BLaER1 treated with 17β-estradiol and CSF1 and Interleukin-3, amounts not matched to agents 10 nM and 100 nM (cell line): Measurements from ENCODE around the gene TRO.

Source experiments
- H3K27ac ChIP-seq, 11 experiments: shearing (Covaris generic); formaldehyde crosslinking; 2 replicates each; pipeline ENCODE4 v1.8.1; 2022
- H3K27me3 ChIP-seq, 11 experiments: shearing (Covaris generic); formaldehyde crosslinking; 2 replicates each; pipeline ENCODE4 v1.8.1; 2022
- H3K36me3 ChIP-seq, 11 experiments: shearing (Covaris generic); formaldehyde crosslinking; 2 replicates each; pipeline ENCODE4 v1.8.1; 2022
- H3K4me1 ChIP-seq, 10 experiments: shearing (Covaris generic); formaldehyde crosslinking; 2 replicates each; pipeline ENCODE4 v1.8.1; 2022
- H3K4me2 ChIP-seq, 11 experiments: shearing (Covaris generic); formaldehyde crosslinking; 2 replicates each; pipeline ENCODE4 v1.8.1; 2022
- H3K4me3 ChIP-seq, 10 experiments: shearing (Covaris generic); formaldehyde crosslinking; 2 replicates each; pipeline ENCODE4 v1.8.1; 2022
- H3K9ac ChIP-seq, 11 experiments: shearing (Covaris generic); formaldehyde crosslinking; 2 replicates each; pipeline ENCODE4 v1.8.1; 2022
- H3K9me3 ChIP-seq, 11 experiments: shearing (Covaris generic); formaldehyde crosslinking; replicated peaks in 1 of 11; 2 replicates each; pipeline ENCODE4 v1.8.1; 2022
- H4K20me1 ChIP-seq, 11 experiments: shearing (Covaris generic); formaldehyde crosslinking; 2 replicates each; pipeline ENCODE4 v1.8.1; 2022
- Cebpa-rat ChIP-seq, 11 experiments: shearing (Covaris generic); IDR thresholded peaks; 2 replicates each; pipeline ENCODE4 v1.8.1; 2022

TRO gene

DNA sequence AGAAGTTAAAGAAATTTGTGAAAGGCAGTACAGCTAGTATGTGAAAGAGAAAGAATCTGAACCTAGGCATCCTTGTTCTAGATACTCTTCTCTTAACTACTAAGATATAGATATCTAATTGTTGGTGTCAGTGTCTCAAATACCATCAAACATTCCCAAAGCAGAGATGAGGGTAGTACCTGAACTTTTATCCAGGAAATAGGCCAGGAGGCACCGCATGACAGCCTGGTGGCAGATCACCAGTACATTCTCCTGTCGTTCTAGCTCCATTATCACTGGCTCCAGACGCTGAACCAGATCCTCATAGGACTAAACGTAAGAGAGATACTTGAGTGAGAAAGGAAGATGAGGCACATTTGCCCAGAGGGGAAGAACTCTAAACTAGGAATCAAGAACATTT is 16.8 kb downstream of the TRO start:
- no peaks in the 10 kb centered on the region for H4K20me1 ChIP-seq
- no peak overlapping the region for H3K27ac ChIP-seq
- no peak overlapping the region for H3K4me3 ChIP-seq
- H3K4me1 ChIP-seq = no peaks in the 10 kb centered on the region
- no peak overlapping the region for H3K9ac ChIP-seq
- no peak for TF ChIP-seq Cebpa-rat (IDR thresholded peaks at IDR 0.05)
- peaks cover 47 to 68% (median 57%) of the 10 kb centered on the region in 11 experiments for H3K27me3 ChIP-seq
- H3K36me3 ChIP-seq = no peaks in the 10 kb centered on the region
- H3K4me2 ChIP-seq = no peak overlapping the region
- H3K9me3 ChIP-seq = no peaks in the 10 kb centered on the region; a peak in 1 of 22 replicates

DNA sequence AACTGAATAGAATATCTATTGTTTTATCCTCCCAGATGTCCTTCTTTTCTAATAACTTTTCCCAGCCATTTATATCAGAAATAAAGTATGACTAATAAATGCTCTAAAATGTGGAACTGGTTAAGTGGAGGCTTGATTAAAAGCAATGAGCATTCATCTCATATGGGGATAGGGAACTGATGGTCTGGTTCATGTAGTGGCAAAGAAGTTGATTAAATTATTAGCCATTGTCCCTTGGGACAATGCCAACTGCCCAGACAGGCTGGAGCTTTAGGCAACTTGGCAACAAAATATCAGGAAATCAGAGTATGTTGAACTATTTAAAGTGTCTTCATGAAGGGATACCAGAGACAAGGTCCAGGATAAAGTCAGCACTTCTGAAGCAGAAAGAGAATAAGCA is 24.2 kb downstream of the TRO start:
- no peaks in the 10 kb centered on the region for H3K4me1 ChIP-seq
- H3K27me3 ChIP-seq = peaks cover 50 to 77% (median 63%) of the 10 kb centered on the region in 11 experiments
- H3K4me3 ChIP-seq = no peak overlapping the region
- H3K9ac ChIP-seq = no peak overlapping the region
- no peak overlapping the region for H3K27ac ChIP-seq
- no peaks in the 10 kb centered on the region for H3K36me3 ChIP-seq
- H3K9me3 ChIP-seq = no peaks in the 10 kb centered on the region; a peak in 1 of 22 replicates
- H3K4me2 ChIP-seq = no peak overlapping the region
- no peaks in the 10 kb centered on the region; a peak in 1 of 22 replicates for H4K20me1 ChIP-seq
- TF ChIP-seq Cebpa-rat (IDR thresholded peaks at IDR 0.05) = no peak

DNA sequence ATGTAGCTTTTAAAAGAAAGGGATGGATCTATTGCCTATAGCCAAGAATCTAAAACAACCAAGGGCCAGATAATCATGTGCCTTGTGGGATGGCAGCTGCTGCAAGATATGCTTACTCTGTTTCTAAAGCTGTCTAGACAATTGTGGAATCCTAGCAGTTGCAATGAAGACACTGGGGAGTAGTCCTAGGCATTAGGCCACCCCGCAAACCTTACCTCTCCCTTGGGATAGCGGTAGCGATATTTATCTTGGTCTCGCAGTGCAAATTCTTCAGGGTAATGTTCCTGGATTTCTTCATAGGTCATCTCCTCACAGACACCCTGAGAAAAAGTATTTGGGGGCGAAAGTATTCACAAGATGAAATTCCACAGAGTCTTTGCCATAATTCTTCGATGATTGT is 24.6 kb downstream of the TRO start:
- H3K4me3 ChIP-seq = no peak overlapping the region
- no peaks in the 10 kb centered on the region for H3K36me3 ChIP-seq
- no peaks in the 10 kb centered on the region; a peak in 1 of 22 replicates for H3K9me3 ChIP-seq
- no peak overlapping the region for H3K9ac ChIP-seq
- peaks cover 54 to 81% (median 68%) of the 10 kb centered on the region in 11 experiments for H3K27me3 ChIP-seq
- TF ChIP-seq Cebpa-rat (IDR thresholded peaks at IDR 0.05) = no peak
- no peak overlapping the region for H3K4me2 ChIP-seq
- H3K4me1 ChIP-seq = no peaks in the 10 kb centered on the region
- no peak overlapping the region for H3K27ac ChIP-seq
- peaks cover 0 to under 1% (median 0%) of the 10 kb centered on the region in 11 experiments; a peak in 2 of 22 replicates for H4K20me1 ChIP-seq

DNA sequence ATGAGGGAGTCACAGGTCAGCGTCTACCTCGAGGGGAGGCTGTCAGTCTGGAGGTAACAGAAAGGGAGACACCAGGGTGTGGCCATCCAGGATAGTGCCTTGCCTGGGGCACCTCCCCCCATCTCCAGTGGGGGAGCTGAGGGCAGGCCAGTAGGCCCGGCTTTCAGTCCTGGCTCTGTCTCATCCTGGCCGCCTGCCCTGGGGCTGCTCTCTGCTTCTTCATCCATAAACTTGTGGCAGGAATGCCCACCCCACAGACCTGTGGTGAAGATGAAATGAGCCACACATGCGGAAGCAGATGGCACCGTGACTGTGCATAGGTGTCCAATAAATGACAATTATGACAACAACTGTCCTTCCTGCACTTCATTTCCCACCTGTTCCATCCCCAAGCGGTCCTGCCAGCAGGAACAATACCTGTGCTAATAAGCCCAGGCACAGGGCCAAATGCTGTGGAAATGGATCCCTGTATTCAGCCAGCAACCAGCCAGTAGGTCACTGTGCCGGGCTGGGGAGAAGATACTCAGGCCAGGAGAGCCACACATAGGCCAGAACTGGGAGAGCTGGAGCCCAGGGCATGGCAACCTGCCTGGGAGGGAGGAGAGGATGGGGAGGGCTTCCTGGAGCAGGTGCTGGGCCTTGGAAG is 30.2 kb downstream of the TRO start:
- Histone ChIP-seq H3K27ac (no peak overlapping the region), H3K9me3 (no peaks in the 10 kb centered on the region; a peak in 1 of 22 replicates), H3K4me2 (no peak overlapping the region), H3K4me1 (no peaks in the 10 kb centered on the region), H3K27me3 (peaks cover 87 to 100% (median 97%) of the 10 kb centered on the region in 11 experiments), H3K36me3 (no peaks in the 10 kb centered on the region), H3K4me3 (no peak overlapping the region), H4K20me1 (peaks cover 0 to 5% (median 0%) of the 10 kb centered on the region in 11 experiments; a peak in 5 of 22 replicates), H3K9ac (no peak overlapping the region)
- no peak for TF ChIP-seq Cebpa-rat (IDR thresholded peaks at IDR 0.05)

DNA sequence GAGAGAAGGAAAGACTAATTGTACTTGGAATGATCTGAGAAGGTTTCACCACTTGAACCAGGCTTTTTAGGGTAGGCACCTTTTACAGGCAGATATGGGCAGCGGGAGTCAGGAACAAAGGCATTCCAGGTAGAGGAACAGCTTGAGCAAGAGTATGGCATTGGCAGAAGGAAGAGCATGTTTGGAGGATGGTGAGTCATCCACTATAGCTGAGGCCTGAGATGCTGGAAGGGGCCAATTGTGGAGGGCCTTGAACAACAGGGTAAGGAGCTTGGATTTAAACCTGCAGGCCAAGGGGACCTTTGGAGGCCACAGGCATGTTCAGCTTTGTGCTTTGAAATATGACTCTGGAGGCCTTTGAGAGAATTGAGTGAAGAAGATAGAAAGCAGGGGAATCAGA is 41.1 kb downstream of the TRO start:
- Histone ChIP-seq H3K4me2 (no peak overlapping the region), H3K27ac (no peak overlapping the region), H3K4me3 (no peak overlapping the region), H3K9ac (no peak overlapping the region), H4K20me1 (no peaks in the 10 kb centered on the region), H3K27me3 (peaks cover 84 to 96% (median 94%) of the 10 kb centered on the region in 11 experiments), H3K36me3 (no peaks in the 10 kb centered on the region), H3K9me3 (no peaks in the 10 kb centered on the region; a peak in 1 of 22 replicates), H3K4me1 (no peaks in the 10 kb centered on the region)
- TF ChIP-seq Cebpa-rat (IDR thresholded peaks at IDR 0.05) = no peak

DNA sequence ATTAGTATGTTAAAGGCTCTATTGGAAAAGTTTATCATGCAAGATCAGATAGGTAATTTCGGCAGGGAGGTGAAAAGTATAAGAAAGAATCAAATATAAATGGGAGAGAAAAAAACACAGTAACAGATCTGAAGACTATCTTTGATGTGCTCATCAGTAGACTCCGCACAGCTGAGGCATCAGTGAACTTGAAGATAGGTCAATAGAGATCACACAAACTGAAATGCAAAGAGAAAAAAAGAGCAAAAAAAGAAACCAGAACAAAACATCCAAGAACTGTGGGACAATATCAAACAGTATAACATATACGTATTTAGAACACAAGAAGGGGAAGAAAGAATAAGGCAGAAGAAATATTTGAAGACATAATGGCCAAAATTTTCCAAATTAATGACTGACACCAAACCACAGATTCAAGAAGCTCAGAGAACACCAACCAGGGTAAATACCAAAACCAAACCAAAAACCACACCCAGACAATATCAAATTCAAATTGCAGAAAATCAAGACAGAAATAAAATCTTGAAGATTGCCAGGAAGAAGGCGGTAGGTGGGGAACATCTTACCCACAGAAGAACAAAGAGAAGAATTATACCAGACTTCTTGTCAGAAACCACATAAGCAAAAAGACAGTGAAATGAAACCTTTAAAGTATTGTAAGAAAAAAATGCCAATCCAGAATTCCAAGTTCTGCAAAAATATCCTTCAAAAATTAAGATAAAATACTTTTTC is 44.3 kb downstream of the TRO start:
- Histone ChIP-seq H3K9me3 (peaks cover 5 to 16% (median 11%) of the 10 kb centered on the region in 11 experiments; a peak in 14 of 22 replicates), H3K9ac (no peak overlapping the region), H3K4me2 (no peak overlapping the region), H3K27ac (no peak overlapping the region), H4K20me1 (no peaks in the 10 kb centered on the region), H3K36me3 (no peaks in the 10 kb centered on the region), H3K4me3 (no peak overlapping the region), H3K27me3 (peaks cover 54 to 69% (median 64%) of the 10 kb centered on the region in 11 experiments), H3K4me1 (no peaks in the 10 kb centered on the region)
- TF ChIP-seq Cebpa-rat (IDR thresholded peaks at IDR 0.05) = no peak

DNA sequence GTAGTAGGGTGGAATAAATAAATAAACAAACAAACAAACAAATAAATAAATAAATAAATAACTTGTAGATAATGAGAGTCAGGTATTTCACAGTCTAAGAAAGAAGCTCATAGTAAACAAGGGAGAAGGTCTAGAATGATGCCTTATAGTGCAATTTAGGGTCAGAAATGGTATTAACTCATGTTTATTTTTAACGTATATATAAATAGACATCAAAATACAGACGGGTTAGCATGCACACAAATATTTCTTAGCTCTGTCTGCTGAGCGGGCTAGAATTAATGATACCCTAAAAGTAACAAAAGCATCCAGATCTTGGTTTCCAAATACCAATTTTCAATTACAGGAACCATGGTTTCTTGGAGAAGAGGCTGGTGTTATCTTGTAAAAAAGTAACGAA is 56.8 kb downstream of the TRO start:
- peaks cover 0 to 16% (median 0%) of the 10 kb centered on the region in 11 experiments; a peak in 5 of 22 replicates for H3K9me3 ChIP-seq

DNA sequence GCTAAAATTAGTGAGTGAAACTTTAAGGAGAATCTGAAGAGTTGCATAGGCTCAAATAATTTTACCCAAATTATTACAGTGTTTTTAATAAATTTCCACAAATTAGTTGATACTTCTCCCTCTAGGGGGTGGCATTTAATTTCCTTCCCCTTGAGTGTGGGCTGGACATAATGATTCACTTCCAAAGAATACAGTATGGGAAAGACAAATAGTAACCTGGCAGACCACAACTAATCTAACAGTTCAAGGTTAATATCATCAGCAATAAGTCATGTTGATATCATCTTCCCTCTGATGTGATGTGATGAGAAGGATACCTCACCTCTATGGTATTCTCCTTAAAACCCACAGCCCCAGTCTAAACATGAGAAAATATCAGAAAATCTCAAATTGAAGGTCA is 57.8 kb downstream of the TRO start:
- Histone ChIP-seq H4K20me1 (no peaks in the 10 kb centered on the region), H3K9ac (no peak overlapping the region), H3K27ac (no peak overlapping the region), H3K4me2 (no peak overlapping the region), H3K4me1 (no peaks in the 10 kb centered on the region), H3K4me3 (no peak overlapping the region), H3K36me3 (no peaks in the 10 kb centered on the region), H3K27me3 (peaks cover 57 to 92% (median 80%) of the 10 kb centered on the region in 11 experiments), H3K9me3 (peaks cover 4 to 21% (median 5%) of the 10 kb centered on the region in 11 experiments; a peak in 18 of 22 replicates)
- TF ChIP-seq Cebpa-rat (IDR thresholded peaks at IDR 0.05) = no peak

More for the DNA sequence above, 56.8 kb downstream of the TRO start:
- H3K4me2 ChIP-seq = no peak overlapping the region
- H3K27ac ChIP-seq = no peak overlapping the region
- no peak overlapping the region for H3K4me3 ChIP-seq
- no peak for TF ChIP-seq Cebpa-rat (IDR thresholded peaks at IDR 0.05)
- no peaks in the 10 kb centered on the region for H3K36me3 ChIP-seq
- H3K4me1 ChIP-seq = no peaks in the 10 kb centered on the region
- no peak overlapping the region for H3K9ac ChIP-seq
- peaks cover 51 to 83% (median 70%) of the 10 kb centered on the region in 11 experiments for H3K27me3 ChIP-seq
- no peaks in the 10 kb centered on the region for H4K20me1 ChIP-seq

DNA sequence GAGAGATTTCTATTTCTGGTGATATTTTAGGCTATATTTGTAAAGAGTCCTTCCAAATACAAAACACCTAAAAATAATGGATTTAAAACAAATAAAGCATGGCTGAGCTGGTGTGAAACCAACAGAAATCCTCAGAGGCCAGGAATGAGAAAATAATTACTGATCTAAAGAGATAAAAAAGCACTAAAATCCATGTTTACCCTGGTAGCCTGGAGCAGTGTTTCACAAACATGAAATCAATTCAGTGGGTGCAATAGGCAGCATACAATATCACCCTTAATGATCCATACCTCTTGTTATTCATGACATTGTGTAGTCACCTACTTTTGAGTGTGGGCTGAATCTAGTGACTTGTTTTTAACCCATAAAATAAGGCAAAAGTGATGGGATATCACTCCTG is 58.8 kb downstream of the TRO start:
- Histone ChIP-seq H3K9ac (no peak overlapping the region), H3K4me2 (no peak overlapping the region), H3K9me3 (peaks cover 8 to 21% (median 12%) of the 10 kb centered on the region in 11 experiments; a peak in 19 of 22 replicates), H3K4me1 (no peaks in the 10 kb centered on the region), H3K27ac (no peak overlapping the region), H3K27me3 (peaks cover 60 to 94% (median 84%) of the 10 kb centered on the region in 11 experiments), H4K20me1 (no peaks in the 10 kb centered on the region), H3K36me3 (no peaks in the 10 kb centered on the region), H3K4me3 (no peak overlapping the region)
- TF ChIP-seq Cebpa-rat (IDR thresholded peaks at IDR 0.05) = no peak
